ENCODE measurements around the gene NEURL1.

- TF ChIP-seq CTCF (conservative IDR thresholded peaks at IDR 0.05; ENCODE audit: low read length) (no peak), EZH2phosphoT487 (IDR thresholded peaks at IDR 0.05; ENCODE audit: borderline replicate concordance) (no peak)
Measured at GRCh38 chr10:103599907-103600306, 106.4 kb downstream of the NEURL1 start.
